ENCODE results near the gene EFNA5.

GRCh38 chr5:107607196-107607595 is 63.5 kb downstream of the EFNA5 start:
- TF ChIP-seq POLR2AphosphoS5 (IDR thresholded peaks at IDR 0.05; ENCODE audit: insufficient read depth in 1 of 2, low read depth in 1 of 2): no peak
- TF ChIP-seq CTCF (IDR thresholded peaks at IDR 0.05): no peak
- TF ChIP-seq POLR2A (IDR thresholded peaks at IDR 0.05): no peak

Data from vagina (tissue), 2 donors.